Pons (tissue), 1 donor: ENCODE measurements around the gene RAD51AP1.
A peak's percentile ranks its signal among the peaks of the same experiment; 100 is the strongest.

Source experiments
- DNase-seq: peaks from one replicate; pipeline ENCODE4 v3.0.0-alpha.2; 2016; ENCODE audit warnings: low spot score

The RAD51AP1 gene

GRCh38 chr12:4591180-4591687 lies 52.5 kb downstream of the RAD51AP1 start:
- no peak for DNase-seq

- DNase-seq, result no peak
Observed at GRCh38 chr12:4595881-4596280, 57.2 kb downstream of the RAD51AP1 start.

GRCh38 chr12:4603421-4603820 lies 64.7 kb downstream of the RAD51AP1 start:
- no peak for DNase-seq

- DNase-seq, result no peak
Observed at GRCh38 chr12:4603946-4604345, 65.3 kb downstream of the RAD51AP1 start.

- peak; percentile 95 for DNase-seq
Observed at GRCh38 chr12:4604684-4605193, 66.0 kb downstream of the RAD51AP1 start.

GRCh38 chr12:4607056-4607455 lies 68.4 kb downstream of the RAD51AP1 start:
- no peak for DNase-seq

GRCh38 chr12:4609071-4609470 lies 70.4 kb downstream of the RAD51AP1 start:
- DNase-seq, result no peak
